HG02588 (cell line): ENCODE results near the gene THRB.

ENCODE experiments used
- ATAC-seq: cut with Tn5 transposase; IDR thresholded peaks from one replicate; pipeline ENCODE4 v1.9.1; 2021; ENCODE audit warnings: mild to moderate bottlenecking, moderate library complexity; ENCODE audit not compliant: unreplicated experiment

THRB gene

DNA sequence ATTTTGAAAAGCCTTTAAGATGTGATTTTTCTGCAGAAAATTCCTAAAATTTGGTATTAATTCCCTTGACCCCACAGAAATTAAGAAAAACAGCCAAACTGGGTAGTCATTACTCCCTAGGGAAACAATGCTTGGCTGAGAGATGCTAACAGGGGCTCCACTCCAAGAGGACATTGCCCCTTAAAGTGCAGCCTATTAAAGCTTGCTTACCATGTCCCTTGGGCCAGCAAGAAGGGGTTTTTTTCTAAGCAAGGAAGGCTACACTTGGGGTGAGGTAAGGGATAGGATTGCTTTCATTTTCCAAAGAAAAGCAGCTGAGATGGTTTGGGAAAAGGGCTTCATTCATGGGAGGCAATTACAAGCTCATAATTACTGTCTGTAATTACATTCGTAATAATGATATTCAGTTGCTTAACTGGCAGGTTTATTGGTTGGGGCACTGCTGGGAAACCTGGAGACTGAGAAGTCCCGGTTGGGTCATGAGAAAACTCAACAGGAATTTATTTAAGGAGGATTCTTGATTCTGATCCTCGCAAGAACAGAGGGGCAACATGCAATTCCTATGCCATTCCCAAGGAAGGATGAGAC is 302.1 kb downstream of the THRB start:
- ATAC-seq: no peak

DNA sequence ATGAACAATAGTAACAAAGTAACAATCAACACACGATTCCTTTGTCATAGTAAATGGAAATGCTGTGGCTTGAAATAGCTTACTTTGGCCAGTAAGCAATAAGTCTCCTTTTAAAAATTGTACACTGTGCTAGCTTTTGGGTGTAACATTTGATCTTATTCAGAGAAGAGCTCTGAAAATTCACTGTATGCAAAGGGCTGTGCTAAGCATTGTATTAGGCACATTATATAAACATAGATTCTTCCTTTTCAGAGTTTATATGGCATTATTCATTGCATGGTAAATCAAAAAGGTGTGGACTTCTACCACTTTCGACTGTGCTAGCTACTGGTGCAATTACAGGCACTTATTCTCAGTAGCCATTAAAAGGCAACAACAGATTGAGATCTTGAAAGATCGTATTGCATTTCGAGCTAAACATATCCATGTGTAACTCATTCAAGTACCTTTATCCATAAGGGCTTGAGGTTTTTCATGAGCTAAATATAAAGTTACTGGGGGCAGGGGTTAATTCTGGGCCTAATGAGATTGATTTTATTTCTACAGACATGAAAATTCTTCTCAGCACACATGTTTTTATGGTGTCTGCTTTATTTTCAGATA is 302.7 kb downstream of the THRB start:
- ATAC-seq: no peak

DNA sequence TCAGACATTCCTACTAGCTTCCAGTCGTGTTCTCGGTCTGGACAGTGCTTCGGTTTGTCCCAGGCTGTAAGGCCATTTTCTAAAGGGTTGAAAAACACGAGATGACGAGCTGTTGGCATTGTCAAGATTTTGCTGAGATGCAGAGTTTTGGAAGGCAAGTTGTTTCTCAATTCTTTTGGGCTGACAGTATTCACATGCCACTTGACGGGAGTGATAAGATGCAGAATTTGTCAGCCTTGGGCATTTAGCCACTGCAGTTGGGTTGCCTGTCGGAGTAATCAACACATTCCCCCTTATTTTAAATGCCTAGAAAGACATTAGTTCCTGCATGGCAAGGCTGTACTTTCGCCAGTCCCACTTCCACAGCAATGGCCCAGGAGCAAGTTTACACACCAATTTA is 304.4 kb downstream of the THRB start:
- no peak for ATAC-seq

DNA sequence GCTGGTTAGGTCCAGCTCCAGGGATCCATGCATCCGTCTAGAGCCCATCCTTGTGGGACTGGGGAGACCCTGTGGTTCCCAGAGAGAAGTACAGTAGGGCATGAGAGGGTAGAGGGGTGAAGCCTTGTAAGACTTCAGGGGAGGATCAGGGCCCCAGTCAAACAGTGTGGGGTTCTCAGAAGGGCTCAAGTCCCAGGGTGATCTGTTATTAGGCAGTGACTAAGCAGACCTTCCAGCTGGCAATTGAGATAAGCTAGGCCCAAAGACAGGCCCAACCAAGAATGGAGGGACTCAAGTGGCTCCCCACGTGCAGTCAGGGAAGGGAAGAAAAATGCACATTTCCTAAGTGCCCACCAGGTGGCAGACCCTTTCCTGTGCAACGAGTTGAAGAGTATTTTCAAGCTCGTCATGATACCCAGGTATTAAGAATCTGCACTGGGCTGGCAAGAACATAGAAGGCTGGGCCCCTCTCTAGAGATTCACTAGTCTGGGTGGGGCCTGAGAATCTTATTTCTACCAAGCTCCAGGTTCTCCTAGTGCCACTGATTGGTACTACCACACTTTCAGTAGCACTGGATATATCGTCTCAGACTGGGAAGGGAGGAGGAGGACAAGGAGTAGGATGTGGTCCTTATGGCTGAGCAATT is 308.8 kb downstream of the THRB start:
- peak; percentile 76 for ATAC-seq

DNA sequence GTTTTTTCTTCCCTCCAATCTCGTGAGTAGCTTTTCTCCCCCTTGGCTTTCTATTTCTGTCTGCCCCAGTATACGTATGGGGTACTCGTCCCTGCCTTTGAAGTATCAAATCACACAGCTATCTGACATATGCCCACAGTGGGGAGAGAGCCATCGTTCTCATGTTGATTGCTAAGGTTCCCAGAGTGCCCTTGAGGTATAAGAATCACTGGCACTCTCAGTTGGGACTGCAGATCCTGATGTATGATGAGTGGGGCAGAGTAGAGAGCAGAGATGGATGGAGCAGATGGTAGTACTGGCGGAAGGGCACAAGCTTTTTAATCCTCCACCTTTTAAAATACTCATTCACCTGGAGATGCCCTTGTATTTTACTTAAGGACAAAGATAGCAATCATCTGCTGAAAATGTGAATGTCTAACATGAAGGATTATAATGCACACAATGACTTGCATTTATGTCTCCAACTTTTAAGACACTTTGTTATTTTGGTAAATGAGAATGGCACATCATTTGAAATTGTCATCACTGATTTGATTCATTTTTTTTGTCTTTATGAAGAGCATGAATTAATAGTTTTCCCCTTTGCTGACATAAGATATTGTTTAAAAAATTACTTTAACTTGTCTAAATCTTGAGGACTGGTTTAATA is 310.0 kb downstream of the THRB start:
- no peak for ATAC-seq

DNA sequence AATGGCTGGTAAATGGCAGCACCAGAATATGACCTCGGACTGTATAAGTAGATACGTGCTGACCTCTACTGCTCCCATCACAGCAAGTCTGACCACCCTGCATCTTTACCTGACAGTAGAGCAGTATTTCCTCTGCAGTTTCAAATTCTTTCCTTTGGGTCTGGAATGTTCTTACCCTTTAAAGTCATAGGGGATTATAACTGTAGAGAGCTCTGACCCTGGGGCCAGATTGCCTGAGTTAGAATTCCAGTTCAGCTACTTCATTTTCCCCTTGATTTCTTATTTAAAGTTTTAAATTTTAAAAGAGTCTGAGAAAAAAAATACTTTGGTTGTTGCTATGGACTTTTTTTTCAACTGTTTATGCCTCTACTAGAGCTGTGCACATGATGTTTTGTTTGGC is 311.9 kb downstream of the THRB start:
- no peak for ATAC-seq

DNA sequence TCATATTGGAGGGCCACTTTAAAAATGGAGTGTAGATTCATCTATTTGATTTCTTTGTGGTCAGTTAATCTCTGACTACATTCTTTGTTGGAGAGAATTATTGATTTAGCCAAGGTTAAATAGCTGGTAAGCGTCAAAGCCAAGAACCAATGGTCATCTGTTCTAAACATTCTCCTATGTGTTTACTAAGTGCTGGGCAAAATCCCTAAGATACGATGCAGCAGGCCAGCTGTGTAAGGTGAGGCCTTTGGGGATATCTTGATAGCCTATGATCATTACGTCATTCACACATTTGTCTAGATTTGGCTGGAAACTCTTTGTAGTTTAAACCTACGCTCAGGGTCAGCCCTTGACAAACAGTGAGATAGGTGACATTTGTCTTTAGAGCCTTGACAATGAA is 313.4 kb downstream of the THRB start:
- ATAC-seq: no peak

DNA sequence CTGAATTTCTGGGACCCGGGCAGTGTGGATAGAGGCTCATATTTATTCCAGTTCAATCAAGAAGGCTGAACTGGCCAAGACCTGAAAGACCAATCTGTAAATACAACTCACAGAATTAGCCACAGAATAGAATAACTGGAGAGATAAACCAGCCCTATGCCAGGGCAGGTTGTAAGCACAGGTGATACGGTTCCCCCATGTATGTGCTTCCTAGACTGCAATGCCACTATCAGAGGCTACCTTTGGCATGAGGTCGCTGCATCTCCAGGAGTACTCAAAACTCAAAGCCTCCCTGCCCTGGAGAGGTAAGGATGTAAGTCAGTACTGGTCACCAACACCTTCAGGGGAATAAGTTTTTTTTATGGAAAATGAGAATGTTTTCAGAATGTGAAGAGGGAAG is 314.0 kb downstream of the THRB start:
- ATAC-seq: no peak

DNA sequence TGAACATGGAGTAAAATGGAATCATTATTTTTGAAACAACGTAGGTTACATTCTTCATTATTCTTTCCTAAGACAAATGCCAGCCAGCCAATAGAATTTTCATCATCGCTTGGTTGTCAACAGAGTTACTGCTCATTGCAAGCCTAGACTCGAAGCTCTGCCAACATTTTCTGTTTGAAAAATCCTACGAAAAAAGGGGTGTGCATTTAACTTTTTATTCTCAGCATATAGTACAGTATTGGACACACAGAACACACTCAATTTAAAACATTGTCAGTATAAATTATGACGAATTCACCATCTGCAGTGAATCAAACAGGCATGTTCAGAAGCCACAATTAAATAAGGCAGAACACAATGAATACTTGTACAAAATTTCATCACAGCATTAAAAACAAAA is 317.4 kb downstream of the THRB start:
- no peak for ATAC-seq

DNA sequence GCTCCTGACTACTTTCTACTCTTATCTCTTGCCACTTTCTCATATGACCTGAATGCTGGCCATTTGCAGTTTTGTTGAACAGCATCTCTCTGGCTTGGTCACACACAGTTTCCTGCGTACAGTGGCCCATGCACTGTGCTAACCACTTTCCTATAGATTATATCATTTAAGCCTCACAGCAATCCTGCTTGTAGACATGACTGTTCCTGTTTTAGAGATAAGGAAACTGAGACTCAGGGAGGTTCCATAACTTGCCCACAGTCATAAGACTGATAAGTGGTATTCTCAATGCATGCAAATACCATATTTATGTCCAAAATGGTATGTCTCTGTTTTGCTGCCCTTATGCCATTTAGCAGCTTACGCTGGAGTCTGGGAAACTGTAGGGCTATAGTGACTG is 320.0 kb downstream of the THRB start:
- no peak for ATAC-seq

DNA sequence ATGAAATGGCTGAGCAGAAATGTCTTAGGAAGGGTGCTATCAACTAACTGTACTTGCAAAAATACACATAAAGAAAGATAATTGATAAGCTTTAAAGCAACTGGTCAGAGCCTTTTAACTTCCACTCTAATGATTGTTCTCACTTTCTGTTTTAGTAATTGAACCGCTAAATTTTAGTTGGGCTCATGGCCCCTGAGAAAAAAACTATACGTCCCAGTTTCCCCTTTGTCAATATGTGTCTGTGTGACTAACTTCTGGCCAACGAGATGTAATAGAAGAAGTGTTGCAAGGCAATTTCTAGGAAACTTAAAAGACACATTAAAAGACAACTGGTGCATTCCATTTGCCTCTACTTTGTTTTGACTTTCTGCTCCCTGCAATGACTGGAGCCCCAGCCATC is 325.7 kb downstream of the THRB start:
- ATAC-seq: no peak

DNA sequence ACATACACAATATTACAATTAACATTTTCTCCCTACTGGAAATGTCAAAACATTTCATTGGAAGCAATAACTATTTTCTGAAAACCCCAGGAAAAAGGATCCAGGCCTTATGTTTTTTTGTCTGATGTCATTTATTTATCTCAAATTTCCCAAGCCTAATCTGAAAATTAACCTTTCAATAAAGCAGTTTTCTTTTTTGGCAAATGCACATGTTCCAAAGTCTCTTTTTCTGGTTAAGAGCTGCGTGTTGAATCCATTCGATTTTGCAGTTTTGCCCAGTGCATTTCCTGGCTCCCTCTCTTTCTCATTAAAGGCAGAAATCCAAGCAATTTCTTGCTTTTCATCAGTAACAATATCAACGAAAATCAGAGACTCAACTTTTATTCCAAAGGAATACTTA is 327.2 kb downstream of the THRB start:
- no peak for ATAC-seq

DNA sequence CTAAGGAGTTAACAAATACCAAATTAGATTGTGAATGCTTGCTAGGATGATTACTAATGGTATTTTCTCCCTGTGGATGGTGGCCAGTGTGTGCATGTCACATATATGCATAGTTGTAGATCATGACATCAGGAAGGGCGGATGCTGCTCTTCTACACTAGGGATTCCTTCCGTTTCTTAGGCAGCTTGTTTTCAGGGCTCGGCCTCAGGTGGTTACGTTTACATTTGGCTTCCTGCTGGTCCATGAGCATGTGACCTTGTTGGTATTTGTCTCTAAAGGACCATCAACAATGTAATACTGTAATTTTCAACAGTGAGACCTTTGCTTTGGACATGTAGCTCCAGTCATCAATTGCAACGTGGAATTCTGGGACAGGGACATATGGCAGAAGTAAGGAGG is 328.1 kb downstream of the THRB start:
- no peak for ATAC-seq

DNA sequence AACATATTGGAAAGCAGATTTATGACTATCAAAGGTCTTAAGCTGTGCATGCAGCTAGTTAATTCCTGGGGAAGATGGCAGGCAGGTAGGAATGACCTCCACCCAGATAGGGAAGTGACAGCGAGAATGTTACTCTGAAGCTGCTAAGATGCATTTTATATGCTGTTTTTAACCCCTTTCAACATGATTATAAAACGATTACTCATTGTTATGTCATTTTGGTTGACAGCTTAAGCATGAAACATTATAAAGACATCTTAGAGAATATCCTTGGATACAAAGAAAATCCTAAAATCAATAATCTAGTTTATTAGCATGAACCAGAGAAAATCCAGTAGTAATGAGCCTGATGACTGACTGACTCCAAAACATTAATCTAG is 329.1 kb downstream of the THRB start:
- no peak for ATAC-seq

DNA sequence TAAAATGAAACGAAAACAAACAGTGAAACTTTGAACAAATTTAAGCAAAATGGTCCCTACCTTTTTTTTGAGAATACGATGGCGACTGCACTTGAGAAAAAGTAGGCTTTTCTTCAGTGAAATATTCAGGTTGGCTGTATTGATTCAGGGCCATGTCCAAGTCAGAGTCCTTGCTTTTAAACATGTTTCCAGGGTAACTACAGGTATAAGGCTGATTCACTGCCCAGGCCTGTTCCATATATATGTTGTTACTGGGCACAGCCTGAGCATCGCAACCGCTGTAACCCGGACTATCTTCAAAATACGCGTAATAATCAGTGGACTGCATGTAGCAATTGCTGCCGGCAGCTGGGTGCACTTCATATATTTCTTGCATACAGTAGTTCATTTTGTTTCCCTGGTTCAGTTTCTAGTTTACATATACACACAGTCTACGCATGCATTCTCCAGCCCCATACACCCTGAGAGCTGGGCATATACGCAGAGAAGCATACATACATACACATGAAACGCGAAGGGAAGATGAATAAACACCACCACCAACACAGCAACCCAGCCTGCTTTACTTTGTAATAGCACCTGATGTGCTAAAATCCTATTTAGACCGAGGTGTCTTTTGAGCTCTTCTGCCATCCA is 329.6 kb downstream of the THRB start:
- ATAC-seq: no peak

DNA sequence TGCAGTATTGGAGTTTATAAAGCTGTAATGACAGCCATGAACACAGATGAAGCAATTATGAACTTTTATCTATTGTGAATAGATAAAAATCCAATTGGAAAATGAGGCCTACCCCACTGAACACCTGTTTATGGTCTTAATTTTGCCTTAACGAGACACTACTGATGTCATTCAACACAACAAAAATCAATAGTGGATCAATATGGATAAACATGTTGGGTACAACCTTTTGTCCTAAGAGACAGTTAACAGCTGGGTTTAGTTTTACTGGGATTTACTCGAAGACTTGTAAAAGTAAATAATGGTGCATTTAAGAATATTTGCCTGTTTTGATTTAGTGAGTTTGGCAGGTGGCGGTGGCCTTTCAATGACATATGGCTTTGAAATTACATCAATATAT is 331.7 kb downstream of the THRB start:
- ATAC-seq: no peak

DNA sequence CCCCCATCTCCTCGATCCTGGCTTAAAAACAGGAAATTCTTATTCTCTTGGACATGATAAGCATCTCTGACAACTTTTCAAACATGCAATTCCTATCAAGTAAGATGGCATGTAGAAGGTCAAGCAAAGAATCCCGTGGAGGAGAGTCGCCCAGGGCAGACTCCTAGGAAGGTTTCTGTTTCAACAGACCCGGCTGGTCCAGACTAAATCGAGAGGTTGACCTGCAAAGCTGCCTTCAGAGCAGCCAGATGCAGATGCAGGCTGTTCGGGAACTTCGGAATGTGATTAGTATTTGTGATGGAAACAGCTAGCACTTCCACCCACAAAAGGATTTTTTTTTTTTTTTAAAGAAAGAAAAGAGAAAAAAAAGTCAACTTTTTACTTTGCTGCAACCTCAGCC is 332.8 kb downstream of the THRB start:
- no peak for ATAC-seq

DNA sequence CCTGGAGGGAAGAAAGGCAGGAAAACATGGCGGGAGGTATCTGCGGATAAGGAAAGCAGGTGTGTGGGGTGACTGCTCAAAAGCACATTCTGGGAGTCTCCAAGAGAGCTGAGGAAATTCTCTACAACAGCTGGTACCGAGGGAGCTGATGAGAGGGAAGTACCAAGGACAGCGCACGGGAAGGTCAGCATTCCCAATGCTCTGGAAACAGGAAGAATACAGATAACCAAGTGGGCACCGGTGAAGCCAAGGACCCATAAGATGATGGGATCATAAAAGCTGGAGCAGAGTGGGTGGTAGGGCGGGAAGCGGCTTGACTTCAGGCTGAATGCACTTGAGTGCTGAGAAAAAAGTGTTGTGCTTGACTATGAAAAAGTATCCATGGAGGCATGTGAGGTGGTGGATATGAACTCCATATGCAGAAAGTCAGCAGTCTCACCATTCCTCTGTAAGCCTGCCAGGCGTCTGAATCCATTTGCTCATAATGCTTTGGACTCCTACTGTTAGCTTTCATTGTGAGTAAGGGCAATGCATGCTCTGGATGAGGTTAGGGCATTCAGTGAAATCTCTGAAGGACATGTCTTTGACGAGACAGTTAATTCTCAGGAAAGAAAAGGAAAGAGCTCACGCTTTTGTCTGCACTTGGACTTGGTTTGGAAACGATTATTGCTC is 334.1 kb downstream of the THRB start:
- no peak for ATAC-seq

DNA sequence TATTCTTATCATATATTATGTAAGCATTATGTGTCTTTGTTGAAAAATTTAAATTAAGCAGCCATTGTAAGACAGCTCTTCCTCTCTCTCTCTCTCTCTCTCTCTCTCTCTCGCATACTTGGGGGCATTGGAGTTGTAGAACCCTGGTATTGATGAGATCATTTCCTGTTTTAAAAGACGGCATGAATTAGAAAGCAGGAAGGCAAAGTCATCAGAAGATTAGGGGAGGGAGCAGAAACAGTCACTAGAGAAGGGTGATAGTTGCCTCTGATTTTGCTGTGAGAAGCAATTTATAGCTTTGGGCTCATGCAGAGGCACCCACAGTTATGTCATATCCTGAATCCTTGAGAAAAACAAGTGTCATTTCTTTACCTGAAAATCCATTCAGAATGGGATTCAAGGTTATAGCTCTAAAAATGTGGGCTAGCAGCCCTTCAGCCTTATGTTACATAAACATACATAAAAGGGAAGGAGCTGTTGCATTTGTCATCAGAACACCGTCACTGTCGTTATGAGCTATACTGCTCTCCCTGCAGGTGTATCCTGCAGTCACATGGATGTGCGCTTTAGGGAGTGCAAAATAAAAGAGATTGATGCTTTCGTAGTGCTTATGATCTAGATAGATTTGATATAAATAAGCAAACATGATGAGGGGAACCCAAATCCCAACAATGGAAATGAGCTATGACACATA is 335.7 kb downstream of the THRB start:
- ATAC-seq: no peak

DNA sequence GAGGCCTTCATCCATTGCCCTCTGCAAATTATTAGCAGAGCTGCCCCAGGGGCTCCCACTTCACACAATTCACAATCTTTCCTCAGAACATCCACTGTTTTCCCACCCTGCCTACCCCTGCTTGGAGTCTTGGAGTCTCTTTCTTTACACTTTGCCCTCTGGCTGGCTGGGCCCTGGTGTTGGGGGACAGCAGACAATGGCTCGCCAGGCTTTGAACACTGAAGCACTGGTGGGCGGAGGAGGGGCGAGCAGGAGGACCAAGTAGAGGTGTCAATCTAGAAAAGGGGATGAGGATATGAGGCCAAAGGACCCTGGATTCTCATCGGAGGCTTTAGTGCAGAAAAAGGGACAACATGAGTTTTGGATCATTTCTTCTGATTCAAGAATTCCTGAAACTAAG is 337.5 kb downstream of the THRB start:
- ATAC-seq: no peak

DNA sequence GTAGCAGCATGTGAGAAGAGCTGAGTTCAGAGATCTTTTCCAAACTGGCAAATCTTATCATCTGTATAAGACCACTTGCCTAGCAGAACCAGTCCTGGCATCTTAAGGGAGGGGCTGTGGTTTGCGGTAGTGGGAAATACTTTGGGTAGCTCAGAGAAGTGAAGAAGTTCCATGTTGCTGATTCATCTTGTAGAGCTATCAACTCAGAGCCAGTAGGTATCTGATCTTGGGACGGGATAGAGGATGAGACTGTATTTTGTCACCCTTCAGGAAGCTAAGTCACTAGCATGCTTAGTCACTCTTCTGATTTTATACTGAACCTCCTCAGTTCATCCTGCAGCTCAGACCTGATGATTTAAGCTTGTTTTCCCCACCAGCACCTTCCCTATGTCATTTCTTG is 338.2 kb downstream of the THRB start:
- no peak for ATAC-seq
